ENCODE data around the gene GNPTAB.
"Not testable (repeated sequence)": the region's sequence is repeated elsewhere in the genome, so short reads cannot be mapped to it uniquely, and the experiment has no call there.

Gene GNPTAB

DNA sequence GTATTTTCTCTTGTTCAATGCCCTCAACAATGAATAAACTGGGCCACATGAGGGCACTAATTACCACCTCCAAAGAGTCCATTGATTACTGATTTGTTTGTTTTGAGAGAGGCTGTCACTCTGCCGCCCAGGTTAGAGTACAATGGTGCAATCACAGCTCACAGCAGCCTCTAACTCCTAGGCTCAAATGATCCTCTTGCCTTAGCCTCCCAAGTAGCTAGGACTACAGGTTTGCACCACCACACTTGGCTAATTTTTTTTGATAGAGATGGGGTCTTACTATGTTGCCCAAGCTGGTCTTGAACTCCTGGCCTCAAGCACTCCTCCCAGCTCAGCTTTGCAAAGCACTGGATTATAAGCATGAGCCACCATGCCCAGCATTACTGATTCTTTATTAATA, 63.2 kb downstream of the GNPTAB start:
- DNase-seq: no peak

DNA sequence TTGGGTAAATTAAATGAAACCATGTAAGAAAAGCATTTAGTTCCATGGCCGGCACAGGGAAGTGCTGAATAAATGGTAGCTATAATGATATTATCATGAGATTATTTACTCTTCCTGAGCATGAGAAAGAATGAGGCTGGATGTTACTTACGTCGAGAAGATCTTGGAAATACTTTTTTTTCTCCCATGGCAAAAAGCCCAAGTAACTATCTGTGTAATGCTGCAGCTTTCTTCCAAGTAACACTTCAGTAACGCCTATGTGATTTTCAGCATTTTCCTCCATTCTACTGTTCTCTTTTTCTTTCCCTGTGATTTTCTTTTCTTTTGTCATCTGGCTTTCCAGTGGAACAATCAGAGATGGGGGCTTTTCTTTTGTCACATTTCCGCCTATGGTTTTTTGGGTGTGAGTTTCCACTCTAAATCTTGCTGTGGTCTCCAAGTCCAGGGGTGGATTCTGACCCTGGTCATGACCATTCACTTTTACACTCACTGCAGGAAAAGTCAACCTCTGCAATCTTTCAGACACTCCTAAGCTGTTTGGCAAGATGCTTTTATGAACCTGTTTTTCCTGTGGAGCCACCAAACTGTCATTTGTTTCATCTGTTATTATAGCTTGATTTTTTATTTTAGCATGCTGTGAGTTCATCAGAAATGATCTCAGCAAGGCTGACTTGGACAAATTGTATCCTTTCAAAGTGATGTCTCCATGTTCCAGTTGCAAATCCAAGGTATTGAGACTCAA, 66.5 kb downstream of the GNPTAB start:
- no peak for DNase-seq

DNA sequence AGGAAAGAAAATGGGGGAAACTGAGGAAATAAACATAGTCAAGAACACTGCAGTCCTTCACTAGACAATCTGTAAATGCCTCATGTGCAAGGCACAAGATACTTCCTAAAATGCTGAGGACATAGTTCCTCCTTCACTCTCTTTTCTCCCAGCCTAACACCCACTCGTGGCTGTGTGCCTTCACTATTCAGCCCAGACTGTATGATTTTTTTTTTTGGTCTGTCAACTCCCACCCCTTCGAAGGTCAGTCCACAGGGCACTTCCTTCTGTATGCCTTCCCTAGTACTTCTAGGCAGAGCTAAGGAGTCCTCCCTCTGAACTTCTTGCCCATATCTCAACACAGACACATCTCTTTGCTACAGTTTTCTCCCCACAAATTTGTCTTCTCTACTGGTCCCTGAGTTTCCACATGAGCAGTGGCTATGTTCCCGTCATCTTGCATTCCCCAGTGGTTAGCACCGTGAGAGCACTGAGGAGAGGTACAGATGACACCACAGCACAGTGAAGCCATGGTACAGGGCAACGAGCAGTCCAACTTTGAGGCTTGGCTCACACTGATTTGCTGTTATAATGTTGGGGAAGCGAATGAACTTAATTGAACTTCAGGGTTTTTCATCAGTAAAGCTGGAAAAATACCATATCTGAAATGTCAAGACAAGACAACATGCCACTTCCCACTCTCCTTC, 67.4 kb downstream of the GNPTAB start:
- no peak for DNase-seq

DNA sequence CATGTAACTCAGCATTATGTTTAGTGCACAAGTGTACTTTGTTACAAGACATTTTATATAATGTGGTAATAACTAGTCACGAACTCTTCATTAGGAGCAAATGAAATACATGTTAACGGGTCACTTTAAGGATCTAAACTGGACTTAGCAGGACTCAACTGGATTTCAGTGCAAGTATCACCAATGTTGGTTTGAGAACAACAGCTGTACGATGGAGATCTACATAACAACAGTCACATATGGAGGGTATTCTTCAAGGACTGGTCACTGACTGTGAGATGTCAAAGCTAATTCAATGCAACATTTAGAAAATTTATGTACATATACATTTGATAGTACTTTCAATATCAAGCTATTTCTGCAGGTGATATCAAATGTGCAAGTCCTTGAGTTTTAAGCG, 69.0 kb downstream of the GNPTAB start:
- DNase-seq: no peak

DNA sequence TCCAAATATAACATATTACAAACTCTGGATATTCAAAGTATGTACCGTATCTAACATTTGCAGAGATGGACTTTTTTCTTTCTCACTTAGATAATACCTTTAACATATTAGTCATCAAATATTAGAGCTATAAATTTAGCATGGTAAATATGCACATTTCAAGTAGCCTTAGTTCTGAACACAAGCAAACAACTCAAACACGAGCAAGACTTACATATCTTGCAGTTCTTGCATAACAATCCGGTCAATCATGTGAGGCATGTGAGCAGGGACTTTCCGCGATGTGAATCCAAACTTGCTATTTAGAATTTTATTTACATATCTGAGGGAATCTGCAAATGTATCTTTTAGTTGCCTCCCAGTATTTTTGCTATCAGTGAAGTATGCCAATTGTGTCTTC, 69.4 kb downstream of the GNPTAB start:
- DNase-seq: peak in 1 of 2 experiments; percentile 5

DNA sequence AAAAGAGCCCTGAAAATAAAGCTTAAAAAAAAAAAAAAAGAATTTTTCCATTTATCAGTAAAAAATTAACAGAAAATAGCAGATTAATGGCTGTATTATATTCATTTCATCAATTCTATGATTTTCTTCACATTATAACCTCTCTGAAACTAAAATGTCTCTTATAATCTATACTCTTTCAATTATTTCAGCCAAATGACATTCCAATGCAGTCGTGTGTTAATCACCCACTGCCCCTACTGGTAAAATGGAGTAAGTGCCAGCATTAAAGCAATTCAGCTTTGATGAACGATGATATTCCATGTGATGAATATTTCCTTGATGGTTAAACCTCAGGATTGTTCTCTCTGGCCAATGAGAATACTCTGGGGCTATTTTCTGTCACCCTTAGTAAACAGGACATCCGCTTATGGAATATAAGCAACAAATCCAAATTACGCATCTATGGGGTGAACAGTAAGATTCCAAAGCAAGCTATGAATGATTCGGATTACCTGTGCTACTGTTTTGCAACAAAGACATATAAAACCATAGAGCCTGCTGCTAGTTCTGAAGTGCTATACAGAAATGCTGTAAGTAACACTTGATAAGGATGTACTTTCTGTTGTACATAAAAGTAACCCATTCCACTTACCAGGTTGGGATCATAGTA, 71.2 kb downstream of the GNPTAB start:
- DNase-seq: peak; percentile 16 to 55

DNA sequence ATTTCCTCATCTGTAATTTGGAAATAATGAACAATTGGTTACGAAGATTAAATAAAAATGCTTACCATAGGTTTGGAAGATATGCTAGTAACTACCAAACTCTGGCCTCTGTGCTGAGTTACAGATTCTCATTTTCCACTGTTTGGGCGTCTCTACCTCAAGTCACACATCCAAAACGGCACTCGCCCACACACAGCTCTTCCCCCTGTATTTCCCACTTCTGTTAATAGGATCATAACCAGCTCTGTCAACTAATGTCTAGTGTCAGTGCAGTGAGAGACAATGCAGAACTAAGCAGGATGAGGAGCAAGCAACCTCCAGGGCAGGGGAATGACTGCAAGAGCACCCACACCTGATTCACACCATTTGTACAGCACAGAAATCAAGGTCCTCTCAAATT, 80.6 kb downstream of the GNPTAB start:
- DNase-seq: no peak

DNA sequence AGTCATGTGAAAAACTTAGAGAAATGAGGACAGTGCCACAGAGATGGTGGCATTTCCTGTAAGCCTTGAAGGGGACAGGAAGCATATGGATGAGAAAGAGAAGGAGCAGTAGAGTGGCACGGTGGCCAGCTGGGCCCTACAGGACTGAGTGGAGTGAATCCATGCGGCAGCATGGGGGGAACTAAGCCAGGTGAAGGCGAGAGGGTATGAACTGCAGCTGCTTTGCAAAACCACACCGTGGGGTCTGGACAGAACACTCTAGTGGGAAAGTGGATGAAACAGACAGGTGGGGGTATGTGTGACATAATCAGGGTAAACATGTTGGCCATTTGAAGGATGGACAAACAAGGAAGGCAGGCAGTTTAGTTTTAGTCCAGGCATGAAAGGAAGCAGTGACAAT, 81.1 kb downstream of the GNPTAB start:
- no peak for DNase-seq

DNA sequence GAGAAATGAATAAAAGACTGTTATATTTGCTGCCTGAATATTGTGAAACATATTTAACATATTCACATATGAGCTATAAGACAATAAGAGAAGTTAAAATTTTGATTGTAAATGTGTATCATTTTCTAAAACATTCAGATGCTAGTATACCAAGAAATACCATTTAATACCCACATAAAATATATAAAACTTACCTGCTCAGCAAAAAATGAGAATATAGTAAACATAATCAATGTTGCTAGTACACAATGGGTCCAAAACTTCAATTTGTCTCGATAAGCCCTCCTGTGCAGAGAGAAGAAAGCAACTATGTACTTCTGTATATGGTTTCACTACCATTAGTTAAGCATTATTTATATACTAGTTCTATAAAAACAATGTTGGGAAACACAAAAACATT, 81.9 kb downstream of the GNPTAB start:
- no peak for DNase-seq

DNA sequence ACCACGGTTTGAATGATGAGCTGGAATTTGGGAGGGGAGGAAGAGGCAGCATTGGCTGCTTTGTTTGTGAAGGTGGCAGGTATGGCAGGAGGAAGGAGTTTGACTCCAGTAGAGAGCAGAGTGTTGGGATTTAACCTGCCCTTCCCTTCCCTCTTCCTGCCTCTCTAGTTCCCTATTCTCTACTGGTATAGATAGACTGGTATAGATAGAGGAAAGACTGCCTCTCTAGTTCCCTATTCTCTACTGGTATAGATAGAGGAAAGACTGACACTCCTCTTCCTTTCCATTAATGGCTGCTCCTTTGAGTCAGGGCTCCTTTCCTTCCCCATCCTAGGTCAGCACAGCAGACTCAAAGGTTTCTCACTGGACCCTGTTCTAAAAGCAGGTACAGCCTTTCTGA, 83.1 kb downstream of the GNPTAB start:
- DNase-seq: no peak

DNA sequence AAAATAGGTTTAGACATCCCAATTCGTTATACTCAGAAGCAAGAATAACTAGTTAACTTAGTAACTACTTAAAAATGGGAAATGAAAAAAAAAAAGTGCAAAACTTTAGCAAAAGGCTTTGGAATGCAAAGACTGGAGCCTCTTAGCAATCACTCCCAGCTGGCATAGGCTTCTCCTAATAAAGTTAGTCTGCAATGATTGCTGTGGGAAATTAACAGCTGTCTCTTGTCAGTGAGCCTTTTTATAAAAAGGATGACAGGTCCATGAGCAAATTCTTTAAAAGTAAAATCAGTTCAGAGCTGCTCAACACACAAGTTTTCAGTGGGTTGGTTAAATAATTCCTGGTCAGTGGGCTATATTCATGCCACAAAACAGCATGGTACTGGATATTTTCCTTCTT, 84.1 kb downstream of the GNPTAB start:
- DNase-seq: no peak

DNA sequence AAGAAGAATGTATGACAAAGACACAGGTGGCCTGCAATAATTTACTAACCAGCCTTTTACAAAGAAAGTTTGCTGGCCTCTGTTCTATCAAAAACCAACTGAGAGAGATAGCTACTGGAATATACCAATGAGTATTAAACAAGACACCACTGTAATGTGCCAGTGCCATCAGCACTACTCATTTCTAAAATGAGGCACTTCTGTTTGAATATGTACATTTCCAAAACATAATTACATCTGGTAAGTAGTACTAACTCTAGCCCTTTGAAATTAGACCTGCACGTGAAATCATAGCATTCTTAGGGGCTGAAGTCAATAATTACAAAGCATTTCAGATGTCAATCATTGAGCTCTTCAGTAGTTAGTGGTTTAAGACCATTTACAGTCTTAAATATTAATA, 84.6 kb downstream of the GNPTAB start:
- DNase-seq: no peak

DNA sequence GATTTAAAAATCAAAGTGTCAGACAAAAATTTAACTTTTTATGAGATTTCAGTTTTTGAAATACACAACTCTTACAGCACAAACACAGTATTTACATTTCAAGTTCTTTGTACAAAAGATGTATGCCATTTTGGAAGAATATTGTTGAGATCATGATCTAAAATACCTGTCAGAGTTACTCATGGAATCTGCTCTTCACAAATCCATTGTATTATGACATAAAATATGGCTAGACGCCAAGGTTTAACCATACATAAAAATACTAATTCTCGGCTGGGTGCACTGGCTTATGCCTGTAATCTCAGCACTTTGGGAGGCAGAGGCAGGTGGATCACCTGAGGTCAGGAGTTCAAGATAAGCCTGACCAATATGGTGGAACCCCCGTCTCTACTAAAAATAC, 85.3 kb downstream of the GNPTAB start:
- no peak for DNase-seq

DNA sequence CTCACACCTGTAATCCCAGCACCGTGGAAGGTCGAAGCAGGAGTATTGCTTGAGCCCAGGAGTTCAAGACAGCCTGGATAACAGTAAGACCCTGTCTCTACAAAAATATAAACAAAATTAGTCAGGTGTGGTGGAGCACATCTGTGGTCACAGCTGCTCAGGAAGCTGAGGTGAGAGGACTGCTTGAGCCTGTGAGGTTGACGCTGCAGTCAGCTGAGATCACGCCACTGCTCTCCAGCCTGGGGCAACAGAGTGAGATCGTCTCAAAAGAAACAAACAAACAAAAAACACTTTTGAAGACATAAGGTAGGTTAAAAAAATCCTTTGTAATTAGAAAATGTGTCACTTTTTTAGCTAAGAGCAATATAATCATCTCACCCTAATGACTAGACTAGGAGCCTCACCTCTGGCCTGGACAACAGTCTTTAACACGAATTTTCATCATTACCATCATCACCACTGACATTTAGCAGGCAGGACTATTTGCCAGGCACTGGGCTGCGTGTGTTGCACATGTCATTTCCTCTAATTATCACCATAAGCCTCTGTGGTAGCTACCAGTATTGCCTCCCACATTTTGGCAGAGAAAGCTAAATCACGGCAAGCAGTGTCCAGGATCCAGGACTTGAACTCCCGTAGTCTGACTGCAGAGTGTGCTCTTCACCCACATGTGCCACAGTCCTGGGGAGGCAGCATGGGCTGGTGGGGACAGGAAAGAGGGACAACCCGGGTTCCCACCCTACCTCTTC, 86.9 kb downstream of the GNPTAB start:
- no peak for DNase-seq

DNA sequence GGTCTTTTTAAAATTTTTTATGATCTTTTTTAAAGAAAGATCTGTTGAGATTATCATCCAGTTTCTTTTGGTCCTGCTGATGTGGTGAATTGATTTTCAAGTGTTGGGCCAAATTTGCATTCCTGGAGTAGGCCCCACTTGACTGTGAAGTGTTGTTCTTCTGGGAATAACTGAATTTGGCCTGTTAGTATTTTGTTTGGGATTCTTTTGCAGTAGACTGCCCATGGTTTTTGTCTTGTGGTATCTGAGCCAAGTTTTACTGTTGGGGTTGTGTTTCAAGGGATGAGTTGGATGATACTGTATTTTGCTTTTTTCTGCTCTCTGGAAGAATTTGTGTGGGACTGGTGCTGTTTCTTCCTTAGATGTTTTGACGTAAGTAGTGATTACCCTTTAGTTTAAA, 87.5 kb downstream of the GNPTAB start:
- no peak for DNase-seq

DNA sequence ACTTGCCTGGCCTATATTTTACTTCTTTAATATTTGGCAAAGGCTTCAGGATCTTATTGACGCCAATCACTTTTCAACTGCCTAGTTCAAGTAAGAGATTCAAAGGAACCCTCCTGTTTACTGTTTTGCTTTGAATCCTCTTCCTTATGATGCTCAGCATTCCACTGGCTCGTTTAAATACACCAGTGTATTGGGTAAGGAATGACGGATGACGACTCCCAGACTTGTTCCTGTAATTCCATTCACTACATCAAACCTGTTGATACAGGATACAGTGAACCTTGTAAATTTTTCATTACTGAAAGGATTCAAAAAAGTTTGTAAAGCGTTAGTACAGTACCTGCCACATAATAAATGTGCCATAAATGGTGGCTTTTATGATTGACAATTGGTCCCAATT, 89.8 kb downstream of the GNPTAB start:
- no peak for DNase-seq

DNA sequence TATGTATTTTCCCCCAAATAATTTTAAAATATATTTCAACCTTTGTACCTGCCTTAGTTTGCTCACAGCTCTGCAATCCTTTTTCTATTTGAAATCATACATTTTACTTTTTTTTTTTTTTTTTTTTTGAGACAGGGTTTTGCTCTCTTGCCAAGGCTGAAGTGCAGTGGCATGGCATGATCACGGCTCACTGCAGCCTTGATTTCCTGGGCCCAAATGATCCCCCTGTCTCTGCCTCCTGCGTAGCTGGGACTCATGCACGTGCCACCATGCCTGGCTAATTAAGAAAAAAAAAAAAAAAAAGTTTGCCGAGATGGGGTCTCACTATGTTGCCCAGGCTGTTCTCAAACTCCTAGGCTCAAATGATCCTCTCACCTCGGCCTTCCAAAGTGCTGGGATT, 90.2 kb downstream of the GNPTAB start:
- DNase-seq: no peak

DNA sequence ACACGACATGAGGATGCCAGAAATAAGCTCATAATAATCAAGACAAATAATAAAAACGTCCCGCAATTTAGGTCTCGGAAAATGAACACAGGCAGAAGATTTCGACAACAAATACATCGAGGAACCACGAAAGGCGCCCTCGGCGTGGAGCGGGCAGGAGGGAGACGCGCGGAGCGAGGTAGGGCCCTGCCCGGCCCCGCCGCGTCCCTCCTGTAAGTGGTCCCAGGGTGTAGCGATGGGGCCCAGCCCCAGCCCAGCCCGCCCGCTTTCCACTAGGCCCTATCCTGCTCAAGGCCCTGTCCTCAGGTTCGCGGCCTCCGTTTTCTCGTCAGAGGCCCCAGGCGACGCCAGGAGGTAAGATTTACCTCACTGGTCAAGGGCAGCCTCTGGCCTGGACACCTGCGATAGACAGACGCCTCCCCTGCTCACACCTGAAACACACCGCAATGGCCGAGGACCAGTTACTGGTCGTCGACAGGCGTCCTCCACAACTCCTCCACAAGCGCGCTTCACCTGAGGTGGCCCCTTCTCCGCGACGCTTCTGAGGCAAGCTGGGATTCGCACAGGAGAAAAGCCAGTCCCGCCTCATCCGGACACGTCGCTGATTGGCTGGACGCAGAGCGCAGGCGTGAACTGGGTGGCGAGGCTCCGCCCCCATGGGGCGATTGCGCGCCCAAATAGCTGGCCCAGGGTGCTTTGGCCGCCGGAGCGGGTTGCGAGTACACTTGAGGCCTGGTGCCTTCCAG, 91.7 kb downstream of the GNPTAB start, which contains the start of gene SYCP3:
Gene SYCP3 (minus strand): TSS at position 543 of the 746 bp plus-strand sequence. CDS start 1,527 bp downstream, outside the sequence.
- DNase-seq: no peak

DNA sequence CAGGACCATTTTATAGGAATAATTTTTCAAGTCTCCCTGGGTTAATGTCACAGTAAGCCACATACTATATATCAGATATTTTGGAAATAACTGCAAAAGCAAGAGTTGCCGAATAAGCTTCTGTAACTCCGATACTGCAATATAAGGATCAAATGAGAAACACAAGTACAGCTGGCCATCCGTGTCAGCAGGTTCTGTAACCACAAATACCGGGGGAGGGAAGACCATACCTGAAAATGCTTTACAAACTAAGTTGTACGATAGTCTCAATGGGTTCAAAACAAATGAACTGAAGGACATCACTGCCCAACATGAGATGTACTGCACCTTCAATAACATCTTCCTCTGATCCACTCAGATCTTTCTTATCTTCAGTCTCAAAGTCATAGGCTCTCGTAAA, 93.3 kb downstream of the GNPTAB start:
- DNase-seq: no peak

DNA sequence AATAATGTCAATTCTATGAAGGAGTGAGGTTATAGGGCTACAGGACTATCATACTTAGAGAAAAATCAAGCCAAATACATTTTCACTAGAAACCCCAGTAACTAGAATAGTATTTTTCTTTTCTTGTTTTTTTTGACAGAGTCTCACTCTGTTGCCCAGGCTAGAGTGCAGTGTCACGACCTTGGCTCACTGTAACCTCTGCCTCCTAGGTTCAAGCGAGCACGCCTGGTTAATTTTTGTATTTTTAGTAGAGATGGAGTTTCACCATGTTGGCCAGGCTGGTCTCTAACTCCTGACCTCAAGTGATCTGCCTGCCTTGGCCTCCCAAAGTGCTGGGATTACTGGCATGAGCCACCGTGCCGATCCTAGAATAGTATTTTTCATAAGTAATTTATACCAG, 96.3 kb downstream of the GNPTAB start:
- not testable (repeated sequence) for DNase-seq

DNA sequence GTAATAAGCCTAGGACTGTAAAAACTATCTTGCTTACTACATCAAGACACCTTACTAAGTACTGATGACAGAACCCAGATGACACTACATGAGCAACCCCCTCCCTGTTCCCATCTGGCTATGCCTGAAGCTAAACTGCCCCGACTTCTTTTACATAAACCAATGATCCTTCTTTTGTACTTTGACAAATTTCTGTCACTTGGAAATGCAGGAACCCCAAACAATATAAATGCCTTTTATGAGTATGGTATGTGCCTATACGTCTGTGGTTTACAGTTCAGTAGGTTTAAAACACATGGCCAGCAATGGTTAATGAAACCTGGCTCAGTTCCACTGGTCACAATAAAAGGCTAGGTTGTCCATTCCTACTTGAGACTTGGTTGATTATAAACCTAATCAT, 97.6 kb downstream of the GNPTAB start:
- no peak for DNase-seq

DNA sequence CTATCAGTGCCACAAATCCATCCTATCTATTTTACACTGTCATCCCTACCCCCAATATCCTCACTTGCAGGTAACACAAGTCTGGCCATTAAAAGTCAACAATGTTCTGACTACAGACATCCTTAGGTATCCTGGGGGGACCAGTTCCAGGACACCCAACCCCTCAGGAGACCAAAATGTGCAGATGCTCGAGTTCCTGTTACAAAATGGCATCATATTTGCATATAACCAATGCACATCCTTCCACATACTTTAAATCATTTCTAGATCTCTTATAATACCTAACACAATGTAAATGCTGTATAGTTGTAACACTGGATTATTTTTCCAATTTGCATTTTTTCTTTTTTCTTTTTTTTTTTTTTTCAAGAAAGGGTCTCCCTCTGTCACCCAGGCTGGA, 98.4 kb downstream of the GNPTAB start:
- no peak for DNase-seq

DNA sequence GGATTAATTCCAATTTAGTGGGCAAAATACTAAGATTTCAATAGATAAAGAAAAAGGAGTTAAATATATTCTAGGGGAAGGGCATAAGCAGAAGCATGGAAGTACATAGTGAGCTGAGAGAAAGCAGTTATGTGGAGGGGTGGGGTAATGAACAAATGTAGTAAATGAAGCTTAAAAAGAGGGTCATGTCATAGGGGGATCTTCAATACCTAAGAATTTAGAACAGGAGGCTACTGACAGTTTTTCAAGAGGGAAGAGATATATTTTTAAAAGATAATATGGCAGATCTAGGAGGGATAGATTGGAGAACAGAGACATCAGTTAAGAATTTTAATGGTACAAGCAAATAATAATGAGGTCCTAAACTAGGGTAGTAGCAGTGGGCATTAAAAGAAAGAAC, 100.9 kb downstream of the GNPTAB start:
- DNase-seq: no peak
